A549 (cell line): ENCODE results near the gene LTA. TPM values are rescaled to one million over a fixed set of nuclear protein-coding genes. Genes with fewer than 3 reads are reported as not detected.

Source experiments
- ATAC-seq, 2 experiments: fragments of 200-7000 bp in 1 of 2; fragments of >200 bp in 1 of 2; cut with Nextera tagmentation in 1 of 2; cut with Tn5 transposase in 1 of 2; 3 replicates each; pipeline versions ENCODE4 v1.8.0 to v1.9.1; 2018 to 2020; ENCODE audit warnings: mild to moderate bottlenecking in 1 of 2, moderate library complexity in 1 of 2
- CTCF ChIA-PET: fragments of 300-600 bp; sonication (Branson Sonifier 250); formaldehyde crosslinking; extraction: SDS; loops from one replicate; lab custom pipeline; 2021; ENCODE audit warnings: antibody characterized with exemption, inconsistent platforms; lab: Yijun Ruan, JAX
- POLR2A ChIA-PET: fragments of 350-600 bp; formaldehyde crosslinking; extraction: SDS; loops from one replicate; lab custom pipeline; 2021; ENCODE audit warnings: antibody characterized with exemption, inconsistent platforms; lab: Yijun Ruan, JAX
- DNase-seq, 2 experiments: peaks; one replicate each; pipeline versions ENCODE4 v3.0.0 to v3.0.0-alpha.2; 2011 to 2016; ENCODE audit warnings: low read depth in 1 of 2, low spot score in 1 of 2
- FAIRE-seq: peaks from 2 replicates; lab custom pipeline; 2011; peaks lifted over from hg19 to GRCh38; lab: Jason Lieb, UNC
- H3K27ac ChIP-seq, 2 experiments: fragments of >200 bp; sonication (Bioruptor Twin); formaldehyde crosslinking; 3 replicates each; pipeline ENCODE4 v1.5.1; 2016 to 2017
- H3K4me1 ChIP-seq: fragments of >200 bp; sonication (Bioruptor Twin); formaldehyde crosslinking; 3 replicates; pipeline ENCODE4 v1.6.1; 2016
- H3K4me2 ChIP-seq: fragments of >200 bp; sonication (Bioruptor Twin); formaldehyde crosslinking; 3 replicates; pipeline ENCODE4 v1.6.1; 2016
- H3K4me3 ChIP-seq: fragments of >200 bp; sonication (Bioruptor Twin); formaldehyde crosslinking; 3 replicates; pipeline ENCODE4 v1.5.1; 2016
- H3K9me3 ChIP-seq: fragments of >200 bp; sonication (Bioruptor Twin); formaldehyde crosslinking; 3 replicates; pipeline ENCODE4 v1.6.1; 2016
- CBX2 ChIP-seq: fragments of 200-600 bp; sonication (generic); IDR thresholded peaks from 2 replicates; pipeline ENCODE4 v1.6.1; 2016; ENCODE audit warnings: low read depth, mild to moderate bottlenecking, borderline replicate concordance
- CBX8 ChIP-seq: fragments of 200-600 bp; sonication (generic); IDR thresholded peaks from 2 replicates; pipeline ENCODE4 v1.6.1; 2016
- CEBPB ChIP-seq, 2 experiments: fragments of >200 bp in 1 of 2; sonication (Bioruptor Twin) in 1 of 2; formaldehyde crosslinking in 1 of 2; IDR thresholded peaks; 2 replicates each; pipeline ENCODE4 v1.6.1; 2012 to 2016
- CTCF ChIP-seq: fragments of >200 bp; sonication (Bioruptor Twin); formaldehyde crosslinking; IDR thresholded peaks from 3 replicates; pipeline ENCODE4 v1.5.1; 2016
- EP300 ChIP-seq, 2 experiments: fragments of >200 bp; sonication (Bioruptor Twin); formaldehyde crosslinking; IDR thresholded peaks; 2 replicates in 1 of 2; 3 replicates in 1 of 2; pipeline ENCODE4 v1.6.1; 2016 to 2017
- GATA3 ChIP-seq: IDR thresholded peaks from 2 replicates; pipeline ENCODE4 v1.6.1; 2012; ENCODE audit warnings: borderline replicate concordance
- HDAC2 ChIP-seq: fragments of 200-600 bp; sonication (generic); IDR thresholded peaks from 2 replicates; pipeline ENCODE4 v1.6.1; 2016
- HEYL ChIP-seq: fragments of 250-450 bp; sonication (Bioruptor Pico); IDR thresholded peaks from 2 replicates; pipeline ENCODE4 v1.8.0; 2021; ENCODE audit warnings: mild to moderate bottlenecking, moderate library complexity
- HOXB13 ChIP-seq: fragments of 250-450 bp; sonication (Bioruptor Pico); IDR thresholded peaks from 2 replicates; pipeline ENCODE4 v1.5.0; 2020; ENCODE audit warnings: low read depth, mild to moderate bottlenecking, moderate library complexity
- JUNB ChIP-seq: fragments of >200 bp; sonication (Bioruptor Twin); formaldehyde crosslinking; IDR thresholded peaks from 2 replicates; pipeline ENCODE4 v1.6.1; 2016
- KDM1A ChIP-seq: fragments of 200-600 bp; sonication (generic); IDR thresholded peaks from 2 replicates; pipeline ENCODE4 v1.6.1; 2016; ENCODE audit warnings: low read depth, mild to moderate bottlenecking
- MAZ ChIP-seq: fragments of 150-350 bp; IDR thresholded peaks from 2 replicates; pipeline ENCODE4 v1.6.1; 2014; ENCODE audit warnings: antibody characterized with exemption, low read depth, low read length, borderline replicate concordance
- MYC ChIP-seq: IDR thresholded peaks from 2 replicates; pipeline ENCODE4 v1.6.1; 2012; ENCODE audit warnings: mild to moderate bottlenecking, inconsistent platforms, low read length, improper control_type of control experiment, borderline replicate concordance
- NPAS2 ChIP-seq: fragments of 250-450 bp; sonication (Bioruptor Pico); IDR thresholded peaks from 2 replicates; pipeline ENCODE4 v1.8.0; 2022; ENCODE audit warnings: mild to moderate bottlenecking, moderate library complexity, borderline replicate concordance
- NR3C1 ChIP-seq: fragments of >200 bp; sonication (Bioruptor Twin); formaldehyde crosslinking; IDR thresholded peaks from 3 replicates; pipeline ENCODE4 v1.6.1; 2017
- PBX3 ChIP-seq: IDR thresholded peaks from 2 replicates; pipeline ENCODE4 v1.6.1; 2012
- PHF8 ChIP-seq: fragments of 200-600 bp; sonication (generic); IDR thresholded peaks from 2 replicates; pipeline ENCODE4 v1.6.1; 2016; ENCODE audit warnings: low read depth, mild to moderate bottlenecking, antibody characterized with exemption, moderate library complexity, borderline replicate concordance
- POLR2A ChIP-seq: IDR thresholded peaks from 2 replicates; pipeline ENCODE4 v1.6.1; 2012; ENCODE audit warnings: mild to moderate bottlenecking, low read length
- POLR2AphosphoS2 ChIP-seq: conservative IDR thresholded peaks from 2 replicates; pipeline ENCODE4 v1.6.1; 2012; ENCODE audit warnings: low read length, improper control_type of control experiment, inconsistent platforms
- RAD21 ChIP-seq, 2 experiments: fragments of >200 bp in 1 of 2; sonication (Bioruptor Twin) in 1 of 2; formaldehyde crosslinking in 1 of 2; IDR thresholded peaks in 1 of 2; conservative IDR thresholded peaks in 1 of 2; 2 replicates in 1 of 2; 3 replicates in 1 of 2; pipeline ENCODE4 v1.6.1; 2012 to 2018; ENCODE audit warnings: inconsistent platforms in 1 of 2
- RCOR1 ChIP-seq: fragments of 150-350 bp; IDR thresholded peaks from 2 replicates; pipeline ENCODE4 v1.6.1; 2014; ENCODE audit warnings: antibody characterized with exemption, low read length, low read depth
- ZC3H11A ChIP-seq: fragments of 450-650 bp; IDR thresholded peaks from 2 replicates; pipeline ENCODE4 v1.6.1; 2014; ENCODE audit warnings: antibody characterized with exemption, mild to moderate bottlenecking
- ZSCAN20 ChIP-seq: fragments of 250-450 bp; sonication (Bioruptor Pico); IDR thresholded peaks from 2 replicates; pipeline ENCODE4 v1.8.0; 2022; ENCODE audit warnings: mild to moderate bottlenecking, moderate library complexity
- WGBS: methylation state at CpG from one replicate; pipeline ENCODE4 v1.1.6; 2017; ENCODE audit errors: missing lambda C conversion rate; 5-methylcytosine and 5-hydroxymethylcytosine counted together
- polyA plus RNA-seq, 4 experiments: library from polyadenylated mRNA; depleted of rRNA in 3 of 4; stranded (reverse); fragments of >200 nt; fragmentation: RNase III in 1 of 4; extraction: RNeasy Plus Mini Kit Qiagen cat#74134 plus additional on column Dnase treatment in 1 of 4; gene quantifications; 2 replicates in 3 of 4; 3 replicates in 1 of 4; pipeline ENCODE4 v1.2.3, GENCODE V29; 2011 to 2017
- TF ChIP-seq, protein P1 (sequence below): IDR thresholded peaks from 2 replicates; pipeline ENCODE4 v1.6.1; 2012; ENCODE audit warnings: low read depth, borderline replicate concordance
- TF ChIP-seq, protein P2 (sequence below): fragments of >200 bp; sonication (Bioruptor Twin); formaldehyde crosslinking; IDR thresholded peaks from 3 replicates; pipeline ENCODE4 v1.6.1; 2016

The LTA gene
- polyA plus RNA-seq, 2 of the 4 experiments (the other 2 are of a cell fraction): 0.08 TPM; not detected in 1

DNA sequence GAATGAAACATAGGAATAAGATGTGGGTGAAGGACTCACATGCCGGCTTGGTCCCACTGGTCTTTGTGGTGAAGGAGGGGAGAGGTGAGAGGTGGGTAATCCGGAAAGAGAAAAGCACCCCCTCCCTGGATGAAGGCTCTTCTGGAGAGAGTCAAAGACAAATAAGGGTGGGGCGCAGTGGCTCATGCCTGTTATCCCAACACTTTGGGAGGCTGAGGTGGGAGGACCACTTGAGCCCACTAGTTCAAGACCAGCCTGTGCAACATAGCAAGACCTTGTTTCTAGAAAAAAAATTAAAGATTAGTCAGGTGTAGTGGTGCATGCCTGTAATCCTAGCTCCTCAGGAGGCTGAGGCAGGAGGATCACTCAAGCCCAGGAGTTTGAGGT lies 7.0 kb downstream of the LTA start:
- Histone ChIP-seq H3K4me3 (no peak overlapping the region), H3K4me2 (no peak overlapping the region), H3K27ac (no peak overlapping the region), H3K4me1 (peaks cover 6% of the 10 kb centered on the region; the same call in 1 of the 3 replicates), H3K9me3 (no peaks in the 10 kb centered on the region)
- ATAC-seq: no peak
- CTCF ChIA-PET: interaction anchor here (1.6 to 18.3 kb wide), 4 partner anchors 9 to 30 kb away, joined by 4 to 338 read pairs (median 43); partner anchors contain the start of genes LTA and NCR3
- 89% methylated on average over 3 of the region's 3 CpGs for WGBS
- DNase-seq: no peak
- POLR2A ChIA-PET: interaction anchor here (1.2 kb wide), 1 partner anchor 37 kb away, joined by 3 read pairs; the partner anchor contains the start of gene DDX39B
- TF ChIP-seq HOXB13 (no peak), MYC (no peak), EP300 (IDR thresholded peaks at IDR 0.05) (no peak), JUNB (no peak), HEYL (no peak), HDAC2 (no peak), ZC3H11A (no peak), RCOR1 (no peak), ZSCAN20 (no peak)
- TF ChIP-seq, all 56 proteins: peak for 0
- FAIRE-seq: no peak

GRCh38 chr6:31579546-31580437 lies 7.7 kb downstream of the LTA start:
- WGBS: 83% methylated on average over 7 of the region's 8 CpGs
- ChIA-PET POLR2A (interaction anchor here (1.0 to 1.2 kb wide), 2 partner anchors 37 to 235 kb away, joined by 3 read pairs; partner anchors contain the start of genes DDX39B, HSPA1A and HSPA1L), CTCF (interaction anchor here (0.7 to 18.3 kb wide), 13 partner anchors 10 to 199 kb away, joined by 3 to 338 read pairs (median 6); partner anchors contain the start of genes ATP6V1G2, LTA, NCR3 and NFKBIL1)
- no peak for TF ChIP-seq MAZ
- TF ChIP-seq RCOR1: no peak
- TF ChIP-seq PBX3: no peak
- TF ChIP-seq, protein P1, sequence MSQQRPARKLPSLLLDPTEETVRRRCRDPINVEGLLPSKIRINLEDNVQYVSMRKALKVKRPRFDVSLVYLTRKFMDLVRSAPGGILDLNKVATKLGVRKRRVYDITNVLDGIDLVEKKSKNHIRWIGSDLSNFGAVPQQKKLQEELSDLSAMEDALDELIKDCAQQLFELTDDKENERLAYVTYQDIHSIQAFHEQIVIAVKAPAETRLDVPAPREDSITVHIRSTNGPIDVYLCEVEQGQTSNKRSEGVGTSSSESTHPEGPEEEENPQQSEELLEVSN: no peak
- no peak for TF ChIP-seq NR3C1
- TF ChIP-seq KDM1A: no peak
- no peak for TF ChIP-seq CTCF
- TF ChIP-seq GATA3: no peak
- no peak for TF ChIP-seq CBX8
- FAIRE-seq: no peak
- no peak overlapping the region; the same call in 2 of the 3 replicates for H3K4me2 ChIP-seq
- no peak overlapping the region for H3K27ac ChIP-seq
- H3K4me3 ChIP-seq: no peak overlapping the region
- no peak for DNase-seq
- peaks cover 6% of the 10 kb centered on the region; the same call in 1 of the 3 replicates for H3K4me1 ChIP-seq
- H3K9me3 ChIP-seq: no peaks in the 10 kb centered on the region
- ATAC-seq: no peak

DNA sequence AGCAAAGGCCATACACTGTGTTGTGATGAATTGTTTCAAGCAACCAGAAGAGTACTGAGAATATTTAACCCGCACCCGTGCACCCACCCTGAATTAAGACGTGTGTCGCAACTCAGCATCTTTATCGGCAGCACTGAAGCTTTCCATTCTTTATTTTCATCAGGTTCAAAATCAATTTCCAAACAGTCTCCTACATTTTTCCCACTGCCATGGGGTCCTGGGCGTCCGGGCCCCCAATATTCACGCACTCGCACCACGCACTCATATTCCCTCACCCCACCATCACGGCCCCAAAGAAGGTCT lies 8.3 kb downstream of the LTA start:
- Histone ChIP-seq H3K27ac (peak overlapping the region; percentile 73 to 94; a peak in 4 of 6 replicates), H3K4me3 (peak overlapping the region; percentile 63; the same call in 1 of the 3 replicates), H3K9me3 (no peaks in the 10 kb centered on the region), H3K4me1 (peaks cover 6% of the 10 kb centered on the region; the same call in 1 of the 3 replicates), H3K4me2 (peak overlapping the region; percentile 86)
- ATAC-seq (no peak), FAIRE-seq (no peak), DNase-seq (no peak)
- WGBS: 70% methylated on average over 11 of the region's 11 CpGs
- ChIA-PET POLR2A (interaction anchor here (1.0 to 1.2 kb wide), 2 partner anchors 38 to 235 kb away, joined by 3 read pairs; partner anchors contain the start of genes DDX39B, HSPA1A and HSPA1L), CTCF (interaction anchor here (0.6 to 18.3 kb wide), 15 partner anchors 11 to 200 kb away, joined by 3 to 338 read pairs (median 6); partner anchors contain the start of genes ATP6V1G2, LTA, NCR3 and NFKBIL1)
- TF ChIP-seq, protein P2, sequence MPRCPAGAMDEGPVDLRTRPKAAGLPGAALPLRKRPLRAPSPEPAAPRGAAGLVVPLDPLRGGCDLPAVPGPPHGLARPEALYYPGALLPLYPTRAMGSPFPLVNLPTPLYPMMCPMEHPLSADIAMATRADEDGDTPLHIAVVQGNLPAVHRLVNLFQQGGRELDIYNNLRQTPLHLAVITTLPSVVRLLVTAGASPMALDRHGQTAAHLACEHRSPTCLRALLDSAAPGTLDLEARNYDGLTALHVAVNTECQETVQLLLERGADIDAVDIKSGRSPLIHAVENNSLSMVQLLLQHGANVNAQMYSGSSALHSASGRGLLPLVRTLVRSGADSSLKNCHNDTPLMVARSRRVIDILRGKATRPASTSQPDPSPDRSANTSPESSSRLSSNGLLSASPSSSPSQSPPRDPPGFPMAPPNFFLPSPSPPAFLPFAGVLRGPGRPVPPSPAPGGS: no peak
- TF ChIP-seq MAZ: no peak
- no peak for TF ChIP-seq JUNB
- TF ChIP-seq POLR2AphosphoS2: no peak
- TF ChIP-seq POLR2A: no peak
- no peak for TF ChIP-seq PHF8
- TF ChIP-seq CEBPB (IDR thresholded peaks at IDR 0.05): no peak
- TF ChIP-seq CBX2: no peak
- no peak for TF ChIP-seq RAD21 (conservative IDR thresholded peaks at IDR 0.05 in 1 of 2, IDR thresholded peaks at IDR 0.05 in 1 of 2)
- no peak for TF ChIP-seq NPAS2 (CRISPR knock-in tag)
- TF ChIP-seq RCOR1: no peak
- TF ChIP-seq CTCF: no peak
- no peak for TF ChIP-seq MYC
- no peak for TF ChIP-seq HEYL
